Progenitor cell of endocrine pancreas (in vitro differentiated cells): Measurements from ENCODE around the gene SRSF7. TPM values are rescaled to one million over a fixed set of nuclear protein-coding genes. Genes with fewer than 3 reads are reported as not detected.
A peak's percentile ranks its signal among the peaks of the same experiment; 100 is the strongest.
"Not testable (repeated sequence)": the region's sequence is repeated elsewhere in the genome, so short reads cannot be mapped to it uniquely, and the experiment has no call there.

Experiments used
- DNase-seq: peaks from one replicate; pipeline ENCODE4 v3.0.0; 2021; ENCODE audit warnings: low spot score; ENCODE audit not compliant: unreplicated experiment
- H3K27ac Mint-ChIP-seq: 2 replicates; pipeline ENCODE4 v1.8.0; 2021; ENCODE audit warnings: mild to moderate bottlenecking, moderate library complexity, mixed read lengths
- H3K27me3 Mint-ChIP-seq: 2 replicates; pipeline ENCODE4 v1.8.0; 2021; ENCODE audit warnings: mixed read lengths
- H3K36me3 Mint-ChIP-seq: 2 replicates; pipeline ENCODE4 v1.8.0; 2022; ENCODE audit warnings: mixed read lengths; ENCODE audit not compliant: insufficient read depth
- H3K4me1 Mint-ChIP-seq: 2 replicates; pipeline ENCODE4 v1.8.0; 2021; ENCODE audit warnings: low read depth, mixed read lengths
- H3K4me3 Mint-ChIP-seq: 2 replicates; pipeline ENCODE4 v1.8.0; 2021; ENCODE audit warnings: low read depth, mild to moderate bottlenecking, moderate library complexity, mixed read lengths
- H3K9me3 Mint-ChIP-seq: 2 replicates; pipeline ENCODE4 v1.8.0; 2021; ENCODE audit warnings: low read depth, mixed read lengths
- CTCF ChIP-seq: fragments of 200-600 bp; sonication (generic); IDR thresholded peaks from one replicate; pipeline ENCODE4 v1.5.0; 2021; ENCODE audit warnings: antibody characterized with exemption, mild to moderate bottlenecking; ENCODE audit not compliant: unreplicated experiment
- total RNA-seq: library from RNA; stranded (reverse); gene quantifications from 2 replicates; pipeline ENCODE4 v1.2.1, GENCODE V29; 2021

SRSF7 gene
- total RNA-seq, 1 donor from 2014 or later = 258 TPM

DNA sequence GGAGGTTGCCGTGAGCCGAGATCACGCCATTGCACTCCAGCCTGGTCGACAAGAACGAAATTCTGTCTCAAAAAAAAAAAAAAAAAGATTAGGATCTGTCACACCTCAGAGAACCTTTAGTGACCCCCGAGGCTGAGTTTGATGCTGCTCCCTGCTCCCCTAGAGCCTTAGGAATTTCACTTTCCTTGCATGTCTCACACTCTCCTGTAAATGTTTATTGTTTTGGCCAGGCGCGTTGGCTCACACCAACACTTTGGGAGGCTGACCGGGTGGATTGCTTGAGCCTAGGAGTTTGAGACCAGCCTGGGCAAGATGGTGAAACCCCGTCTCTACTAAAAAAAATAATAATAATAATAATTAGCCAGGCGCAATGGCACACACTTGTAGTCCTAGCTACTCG is 31.5 kb downstream of the SRSF7 start:
- Mint-ChIP-seq H3K4me1 (peaks cover 8% of the 10 kb centered on the region), H3K36me3 (peaks cover 14% of the 10 kb centered on the region), H3K4me3 (no peak overlapping the region), H3K27ac (no peak overlapping the region), H3K27me3 (no peaks in the 10 kb centered on the region), H3K9me3 (no peaks in the 10 kb centered on the region)
- no peak for DNase-seq
- no peak for TF ChIP-seq CTCF

DNA sequence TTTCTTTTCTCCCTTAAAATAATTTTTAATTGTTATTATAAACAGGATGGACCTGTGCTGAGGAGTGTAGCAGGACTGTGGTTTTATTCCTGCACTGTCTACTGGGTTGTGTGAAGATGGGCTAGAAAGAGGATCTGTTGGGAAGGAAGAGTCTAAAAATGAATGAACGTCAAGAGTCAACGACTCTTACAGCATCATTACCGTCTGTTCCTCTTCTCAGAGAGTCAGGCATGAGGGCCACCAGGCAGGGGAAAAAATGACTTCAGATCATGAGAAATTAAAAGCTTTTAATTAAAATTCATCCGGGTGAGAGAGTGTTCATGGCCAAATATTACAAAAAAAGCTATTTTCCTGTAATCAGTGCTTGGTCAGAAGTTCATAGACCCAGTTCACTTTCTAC is 32.6 kb downstream of the SRSF7 start:
- Mint-ChIP-seq H3K27me3 (no peaks in the 10 kb centered on the region), H3K4me3 (no peak overlapping the region), H3K27ac (no peak overlapping the region), H3K9me3 (no peaks in the 10 kb centered on the region), H3K4me1 (peaks cover 12% of the 10 kb centered on the region), H3K36me3 (peaks cover 17% of the 10 kb centered on the region)
- no peak for DNase-seq
- TF ChIP-seq CTCF = no peak

DNA sequence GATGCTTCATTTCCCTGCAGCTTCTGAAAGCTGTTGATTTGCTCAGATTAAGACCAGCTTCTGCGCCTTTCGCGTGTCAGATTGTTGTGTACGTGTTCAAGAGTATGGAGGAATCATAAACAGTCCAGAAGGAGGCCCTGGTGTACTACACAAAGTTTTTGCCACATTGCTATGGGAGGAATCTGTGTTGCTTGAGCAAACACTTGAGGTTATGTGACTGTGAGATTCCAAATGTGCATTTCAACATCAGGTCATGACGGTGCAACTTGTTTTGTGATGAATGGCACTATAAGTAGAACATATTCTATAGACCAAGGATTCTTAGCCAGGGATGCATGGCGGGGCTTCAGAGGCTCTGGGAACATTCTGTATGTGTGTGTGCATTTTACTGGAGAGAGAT is 35.0 kb downstream of the SRSF7 start:
- TF ChIP-seq CTCF = no peak
- H3K4me3 Mint-ChIP-seq = no peak overlapping the region
- peaks cover 7% of the 10 kb centered on the region for H3K4me1 Mint-ChIP-seq
- peaks cover 4% of the 10 kb centered on the region for H3K9me3 Mint-ChIP-seq
- H3K27me3 Mint-ChIP-seq = no peaks in the 10 kb centered on the region
- H3K27ac Mint-ChIP-seq = peak overlapping the region; percentile 5
- no peak for DNase-seq
- H3K36me3 Mint-ChIP-seq = peaks cover 25% of the 10 kb centered on the region

DNA sequence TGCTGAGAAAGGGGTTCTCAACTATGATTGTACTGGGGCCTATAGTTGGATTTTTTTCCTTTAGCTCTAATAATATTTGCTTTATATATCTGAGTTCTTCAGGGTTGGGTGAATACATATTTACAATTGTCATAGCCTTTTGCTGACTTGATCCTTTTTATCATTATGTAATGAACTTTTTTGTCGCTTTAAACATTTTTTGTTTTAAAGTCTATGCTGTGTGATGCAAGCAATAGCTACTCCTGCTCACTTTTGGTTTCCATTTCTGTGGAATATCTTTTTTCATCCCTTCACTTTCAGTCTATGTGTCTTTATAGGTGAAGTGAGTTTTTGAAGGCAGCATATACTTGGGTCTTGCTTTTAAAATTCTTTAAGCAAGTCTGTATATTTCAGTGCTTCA is 36.2 kb downstream of the SRSF7 start:
- not testable (repeated sequence) for H3K27ac Mint-ChIP-seq, H3K9me3 Mint-ChIP-seq, H3K4me3 Mint-ChIP-seq, H3K4me1 Mint-ChIP-seq, H3K27me3 Mint-ChIP-seq, DNase-seq
- H3K36me3 Mint-ChIP-seq = peaks cover 18% of the 10 kb centered on the region

GRCh38 chr2:38713338-38713737 is 37.8 kb downstream of the SRSF7 start:
- H3K27ac Mint-ChIP-seq = no peak overlapping the region
- no peaks in the 10 kb centered on the region for H3K27me3 Mint-ChIP-seq
- peaks cover 7% of the 10 kb centered on the region for H3K4me1 Mint-ChIP-seq
- DNase-seq = no peak
- H3K9me3 Mint-ChIP-seq = peaks cover 4% of the 10 kb centered on the region
- no peak for TF ChIP-seq CTCF
- no peak overlapping the region for H3K4me3 Mint-ChIP-seq
- H3K36me3 Mint-ChIP-seq = peaks cover 17% of the 10 kb centered on the region

DNA sequence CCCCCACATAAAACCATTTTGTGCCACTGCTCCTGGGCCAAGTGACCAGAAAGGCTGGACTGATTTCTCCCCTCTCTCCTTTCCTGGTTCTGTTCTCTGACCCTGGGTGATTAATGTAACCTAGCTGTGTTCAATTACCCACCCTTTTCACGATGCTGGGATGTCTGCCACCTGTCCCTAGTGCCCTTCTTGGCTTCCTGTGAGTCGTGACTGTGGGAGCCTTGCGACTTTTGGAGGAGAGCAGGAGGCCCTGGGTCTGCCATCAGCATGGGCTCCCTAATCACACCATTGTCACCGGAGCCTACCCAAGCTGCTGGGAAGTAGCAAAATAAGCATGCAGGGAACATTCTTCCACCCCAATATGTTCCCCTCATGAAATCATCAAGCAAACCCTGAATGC is 38.3 kb downstream of the SRSF7 start:
- no peak overlapping the region for H3K4me3 Mint-ChIP-seq

More for the DNA sequence above, 38.3 kb downstream of the SRSF7 start:
- Mint-ChIP-seq H3K9me3 (peaks cover 4% of the 10 kb centered on the region), H3K4me1 (peaks cover 7% of the 10 kb centered on the region), H3K36me3 (peaks cover 17% of the 10 kb centered on the region), H3K27me3 (no peaks in the 10 kb centered on the region), H3K27ac (peak overlapping the region; percentile 65)
- TF ChIP-seq CTCF = no peak
- DNase-seq = no peak
